GM23338 (cell line): ENCODE data around the gene LRP1B. TPM values are rescaled to one million over a fixed set of nuclear protein-coding genes. Genes with fewer than 3 reads are reported as not detected.

Source experiments
- ATAC-seq: fragments of 200-7000 bp; cut with Tn5 transposase; 3 replicates; pipeline ENCODE4 v1.9.1; 2020
- DNase-seq: peaks from one replicate; pipeline ENCODE4 v3.0.0-alpha.2; 2015; ENCODE audit warnings: low spot score
- H2AFZ ChIP-seq: fragments of 200-600 bp; sonication (generic); 2 replicates; pipeline ENCODE4 v1.8.0; 2016; ENCODE audit warnings: antibody characterized with exemption, mild to moderate bottlenecking, moderate library complexity
- H3F3A ChIP-seq: fragments of 200-600 bp; sonication (generic); replicated peaks from 2 replicates; pipeline ENCODE4 v1.8.0; 2017; ENCODE audit warnings: antibody characterized with exemption, mixed run types, low read depth
- H3K27ac ChIP-seq: fragments of 200-600 bp; sonication (generic); 2 replicates; pipeline ENCODE4 v1.6.1; 2016; ENCODE audit warnings: low read depth
- H3K27me3 ChIP-seq: fragments of 200-600 bp; sonication (generic); 2 replicates; pipeline ENCODE4 v1.8.0; 2016; ENCODE audit warnings: mild to moderate bottlenecking, mixed run types, moderate library complexity; ENCODE audit not compliant: insufficient read depth
- H3K36me3 ChIP-seq: fragments of 200-600 bp; sonication (generic); 2 replicates; pipeline ENCODE4 v1.8.0; 2016; ENCODE audit warnings: mild to moderate bottlenecking; ENCODE audit not compliant: insufficient read depth
- H3K4me1 ChIP-seq: fragments of 200-600 bp; sonication (generic); 2 replicates; pipeline ENCODE4 v1.8.0; 2016; ENCODE audit warnings: mild to moderate bottlenecking, moderate library complexity; ENCODE audit not compliant: insufficient read depth
- H3K4me2 ChIP-seq: fragments of 200-600 bp; sonication (generic); 2 replicates; pipeline ENCODE4 v1.7.1; 2017; ENCODE audit warnings: mixed run types
- H3K4me3 ChIP-seq: fragments of 200-600 bp; sonication (generic); 2 replicates; pipeline ENCODE4 v1.6.1; 2016; ENCODE audit warnings: mixed run types
- H3K79me2 ChIP-seq: fragments of 200-600 bp; sonication (generic); replicated peaks from 2 replicates; pipeline ENCODE4 v1.8.0; 2017; ENCODE audit warnings: mild to moderate bottlenecking; ENCODE audit not compliant: insufficient read depth
- H3K9me2 ChIP-seq: fragments of 200-600 bp; sonication (generic); 2 replicates; pipeline ENCODE4 v1.8.0; 2017; ENCODE audit not compliant: insufficient read depth
- H4K20me1 ChIP-seq: fragments of 200-600 bp; sonication (generic); replicated peaks from 2 replicates; pipeline ENCODE4 v1.8.0; 2017; ENCODE audit warnings: mild to moderate bottlenecking; ENCODE audit not compliant: insufficient read depth
- H3K27ac Mint-ChIP-seq: 2 replicates; pipeline ENCODE4 v1.8.0; 2020; ENCODE audit warnings: inconsistent platforms, mild to moderate bottlenecking, moderate library complexity, mixed read lengths
- H3K27me3 Mint-ChIP-seq: 3 replicates; pipeline ENCODE4 v1.8.0; 2022; ENCODE audit warnings: low read depth, mild to moderate bottlenecking, moderate library complexity, mixed read lengths, inconsistent platforms; ENCODE audit not compliant: insufficient read depth, poor library complexity
- H3K36me3 Mint-ChIP-seq: 3 replicates; pipeline ENCODE4 v1.8.0; 2021; ENCODE audit warnings: low read depth, mild to moderate bottlenecking, inconsistent platforms, moderate library complexity, mixed read lengths
- H3K4me1 Mint-ChIP-seq: 3 replicates; pipeline ENCODE4 v1.8.0; 2020; ENCODE audit warnings: mild to moderate bottlenecking, inconsistent platforms, mixed read lengths
- H3K4me3 Mint-ChIP-seq: 3 replicates; pipeline ENCODE4 v1.8.0; 2021; ENCODE audit warnings: moderate library complexity, mild to moderate bottlenecking, inconsistent platforms, mixed read lengths
- H3K9me3 Mint-ChIP-seq: 3 replicates; pipeline ENCODE4 v1.8.0; 2020; ENCODE audit warnings: moderate library complexity, mild to moderate bottlenecking, inconsistent platforms, mixed read lengths
- CREB1 ChIP-seq: fragments of 250-450 bp; sonication (Bioruptor Pico); IDR thresholded peaks from 2 replicates; pipeline ENCODE4 v1.5.0; 2020; ENCODE audit warnings: low read depth, mild to moderate bottlenecking, moderate library complexity
- CTCF ChIP-seq, 2 experiments: fragments of 200-600 bp in 1 of 2; sonication (generic) in 1 of 2; conservative IDR thresholded peaks; 2 replicates each; pipeline versions ENCODE4 v1.5.1 to v1.6.1; 2016 to 2017; ENCODE audit warnings: antibody characterized with exemption in 2 of 2, low read depth in 2 of 2, mild to moderate bottlenecking in 2 of 2, moderate library complexity in 1 of 2
- ETS1 ChIP-seq: IDR thresholded peaks from 2 replicates; pipeline ENCODE4 v1.6.1; 2016; ENCODE audit warnings: antibody characterized with exemption
- EZH2 ChIP-seq: fragments of 200-600 bp; sonication (generic); IDR thresholded peaks from one replicate; pipeline ENCODE4 v1.8.0; 2017; ENCODE audit warnings: antibody characterized with exemption, mild to moderate bottlenecking, low read depth; ENCODE audit not compliant: unreplicated experiment
- EZH2phosphoT487 ChIP-seq: fragments of 200-600 bp; sonication (generic); IDR thresholded peaks from one replicate; pipeline ENCODE4 v1.8.1; 2018; ENCODE audit warnings: antibody characterized with exemption; ENCODE audit not compliant: unreplicated experiment
- JUNB ChIP-seq: IDR thresholded peaks from one replicate; pipeline ENCODE4 v1.6.1; 2016; ENCODE audit warnings: antibody characterized with exemption; ENCODE audit not compliant: unreplicated experiment
- NANOG ChIP-seq: IDR thresholded peaks from 2 replicates; pipeline ENCODE4 v1.6.1; 2016; ENCODE audit warnings: antibody characterized with exemption, borderline replicate concordance
- POLR2AphosphoS5 ChIP-seq: IDR thresholded peaks from 2 replicates; pipeline ENCODE4 v1.6.1; 2016; ENCODE audit warnings: antibody characterized with exemption, low read depth
- REST ChIP-seq: IDR thresholded peaks from one replicate; pipeline ENCODE4 v1.6.1; 2018; ENCODE audit warnings: antibody characterized with exemption; ENCODE audit not compliant: unreplicated experiment
- STAT1 ChIP-seq: IDR thresholded peaks from one replicate; pipeline ENCODE4 v1.6.1; 2016; ENCODE audit warnings: antibody characterized with exemption; ENCODE audit not compliant: unreplicated experiment
- ZNF114 ChIP-seq: fragments of 250-450 bp; sonication (Bioruptor Pico); IDR thresholded peaks from 2 replicates; pipeline ENCODE4 v1.5.0; 2020; ENCODE audit warnings: mild to moderate bottlenecking, moderate library complexity
- ZNF331 ChIP-seq: fragments of 250-450 bp; sonication (Bioruptor Pico); IDR thresholded peaks from 2 replicates; pipeline ENCODE4 v1.5.0; 2020; ENCODE audit warnings: low read depth, mild to moderate bottlenecking, moderate library complexity
- ZNF462 ChIP-seq: fragments of 250-450 bp; sonication (Bioruptor Pico); IDR thresholded peaks from 2 replicates; pipeline ENCODE4 v1.5.0; 2020; ENCODE audit warnings: mild to moderate bottlenecking, moderate library complexity
- polyA plus RNA-seq: library from polyadenylated mRNA; unstranded; fragments of >200 nt; fragmentation: Nextera tagmentation; extraction: Ambion mirVana; gene quantifications from 2 replicates; pipeline ENCODE4 v1.2.1, GENCODE V29; 2016
- total RNA-seq: library from RNA; depleted of rRNA; stranded (reverse); fragments of >200 nt; shearing (Covaris generic); gene quantifications from 2 replicates; pipeline ENCODE4 v1.2.3, GENCODE V29; 2014

Gene LRP1B
- total and polyA plus RNA-seq, 2 experiments from 2014 or later = 0.15 to 0.97 TPM

- TF ChIP-seq STAT1 = no peak
- TF ChIP-seq EZH2phosphoT487 = no peak
- no peak for TF ChIP-seq REST
- TF ChIP-seq JUNB = no peak
- no peak for TF ChIP-seq ZNF331 (CRISPR knock-in tag)
- no peak for TF ChIP-seq NANOG
- TF ChIP-seq ETS1 = no peak
- no peak for TF ChIP-seq ZNF462 (CRISPR knock-in tag)
- TF ChIP-seq POLR2AphosphoS5 = no peak
- no peak for TF ChIP-seq ZNF114 (CRISPR knock-in tag)
- TF ChIP-seq CTCF (conservative IDR thresholded peaks at IDR 0.05; ENCODE audit: low read depth in 2 of 2) = no peak
- TF ChIP-seq EZH2 = no peak
- no peak for TF ChIP-seq CREB1 (CRISPR knock-in tag)
- H3K9me3 Mint-ChIP-seq = no peaks in the 10 kb centered on the region
- Histone ChIP-seq H3K27me3 (no peaks in the 10 kb centered on the region), H3K9me2 (0 out of 2 replicates have a peak, but pooled peaks cover 3% of the 10 kb centered on the region), H3K79me2 (no peaks in the 10 kb centered on the region), H3K4me2 (no peak overlapping the region), H3K4me3 (no peak overlapping the region), H3K4me1 (peaks cover 14% of the 10 kb centered on the region), H3F3A (no peaks in the 10 kb centered on the region), H3K27ac (no peak overlapping the region), H3K36me3 (no peaks in the 10 kb centered on the region), H2AFZ (no peak overlapping the region), H4K20me1 (no peaks in the 10 kb centered on the region)
- H3K4me1 Mint-ChIP-seq = peaks cover 31% of the 10 kb centered on the region
- no peak overlapping the region for H3K4me3 Mint-ChIP-seq
- H3K36me3 Mint-ChIP-seq = peaks cover 5% of the 10 kb centered on the region; the same call in 1 of the 3 replicates
- DNase-seq (no peak), ATAC-seq (no peak)
- no peaks in the 10 kb centered on the region for H3K27me3 Mint-ChIP-seq
- H3K27ac Mint-ChIP-seq = no peak overlapping the region
These were observed 672.5 kb downstream of the LRP1B start for GRCh38 chr2:141458351-141458750.
